CD4-positive, CD25-positive, alpha-beta regulatory T cell (primary cell): Measurements from ENCODE around the gene ENOX1. TPM values are rescaled to one million over a fixed set of nuclear protein-coding genes. Genes with fewer than 3 reads are reported as not detected.

Experiments used
- ATAC-seq, 2 donors: fragments of 150-1000 bp; cut with Tn5 transposase; one replicate each; pipeline ENCODE4 v1.10.0; 2021; ENCODE audit warnings: low read depth in 2 of 2, moderate number of reproducible peaks in 2 of 2, moderate library complexity in 1 of 2
- DNase-seq, 3 donors: peaks; one replicate each; pipeline versions ENCODE4 v3.0.0 to v3.0.0-alpha.2; 2012 to 2022; ENCODE audit warnings: mixed read lengths in 1 of 3
- H3K27ac ChIP-seq: one replicate; pipeline ENCODE4 v1.7.0; 2013; ENCODE audit warnings: mild to moderate bottlenecking, low read length; ENCODE audit not compliant: insufficient read depth, poor library complexity, severe bottlenecking
- H3K27me3 ChIP-seq: one replicate; pipeline ENCODE4 v1.7.0; 2013; ENCODE audit warnings: low read length; ENCODE audit not compliant: control insufficient read depth, insufficient read depth
- H3K36me3 ChIP-seq: one replicate; pipeline ENCODE4 v1.7.0; 2013; ENCODE audit warnings: mild to moderate bottlenecking, low read length, moderate library complexity; ENCODE audit not compliant: control insufficient read depth, insufficient read depth
- H3K4me1 ChIP-seq: 2 replicates; pipeline ENCODE4 v1.7.0; 2013; ENCODE audit warnings: mild to moderate bottlenecking, low read length; ENCODE audit not compliant: insufficient read depth, control insufficient read depth, poor library complexity, severe bottlenecking
- H3K4me3 ChIP-seq: one replicate; pipeline ENCODE4 v1.7.0; 2013; ENCODE audit warnings: low read depth, mild to moderate bottlenecking, low read length, moderate library complexity
- H3K9me3 ChIP-seq, 2 experiments: 1 replicate in 1 of 2; 2 replicates in 1 of 2; pipeline ENCODE4 v1.7.0; 2013; ENCODE audit warnings: low read length in 2 of 2, mild to moderate bottlenecking in 1 of 2, moderate library complexity in 1 of 2; ENCODE audit not compliant: control insufficient read depth in 2 of 2
- H3K27ac Mint-ChIP-seq, 3 donors: one replicate each; pipeline ENCODE4 v1.8.0; 2020 to 2022; ENCODE audit warnings: mild to moderate bottlenecking in 3 of 3, mixed read lengths in 3 of 3, moderate library complexity in 2 of 3
- H3K27me3 Mint-ChIP-seq: one replicate; pipeline ENCODE4 v1.8.0; 2022; ENCODE audit warnings: mild to moderate bottlenecking, mixed read lengths
- H3K36me3 Mint-ChIP-seq: one replicate; pipeline ENCODE4 v1.8.0; 2020; ENCODE audit warnings: mixed read lengths
- H3K4me1 Mint-ChIP-seq, 4 donors: one replicate each; pipeline ENCODE4 v1.8.0; 2020 to 2022; ENCODE audit warnings: mixed read lengths in 4 of 4, mild to moderate bottlenecking in 1 of 4
- H3K4me3 Mint-ChIP-seq, 4 donors: one replicate each; pipeline ENCODE4 v1.8.0; 2020 to 2022; ENCODE audit warnings: mild to moderate bottlenecking in 4 of 4, mixed read lengths in 4 of 4, moderate library complexity in 3 of 4
- H3K9me3 Mint-ChIP-seq, 7 donors: one replicate each; pipeline ENCODE4 v1.8.0; 2020 to 2022; ENCODE audit warnings: mixed read lengths in 7 of 7, mild to moderate bottlenecking in 3 of 7, moderate library complexity in 2 of 7
- polyA plus RNA-seq, 4 donors: library from polyadenylated mRNA; unstranded; fragments of 300-500 nt; fragmentation: Illumina TruSeq; gene quantifications; one replicate each; pipeline ENCODE4 v1.2.3, GENCODE V29; 2021
- total RNA-seq: library from RNA; stranded (reverse); gene quantifications from one replicate; pipeline ENCODE4 v1.2.3, GENCODE V29; 2022

Gene ENOX1
- total and polyA plus RNA-seq, 5 donors from 2014 or later: 0.10 TPM; not detected in 4

GRCh38 chr13:43232144-43232872 lies 554.5 kb downstream of the ENOX1 start:
- H3K27ac Mint-ChIP-seq: no peak overlapping the region
- no peaks in the 10 kb centered on the region for H3K4me1 Mint-ChIP-seq
- no peak overlapping the region for H3K27ac ChIP-seq
- H3K4me3 ChIP-seq: no peak overlapping the region
- H3K27me3 Mint-ChIP-seq: peaks cover 10% of the 10 kb centered on the region
- H3K36me3 ChIP-seq: no peaks in the 10 kb centered on the region
- no peaks in the 10 kb centered on the region for H3K36me3 Mint-ChIP-seq
- ATAC-seq: no peak
- H3K9me3 Mint-ChIP-seq: no peaks in the 10 kb centered on the region
- H3K4me1 ChIP-seq: no peaks in the 10 kb centered on the region
- H3K27me3 ChIP-seq: peaks cover 5% of the 10 kb centered on the region
- H3K9me3 ChIP-seq: peaks cover 0 to 2% of the 10 kb centered on the region in 2 experiments
- no peak for DNase-seq
- no peak overlapping the region for H3K4me3 Mint-ChIP-seq

GRCh38 chr13:43230989-43231388 lies 555.8 kb downstream of the ENOX1 start:
- Histone ChIP-seq H3K9me3 (peaks cover 0 to 2% of the 10 kb centered on the region in 2 experiments), H3K4me1 (no peaks in the 10 kb centered on the region), H3K36me3 (no peaks in the 10 kb centered on the region), H3K27me3 (peaks cover 6% of the 10 kb centered on the region), H3K4me3 (no peak overlapping the region), H3K27ac (no peak overlapping the region)
- H3K9me3 Mint-ChIP-seq: no peaks in the 10 kb centered on the region
- no peak for ATAC-seq
- H3K36me3 Mint-ChIP-seq: no peaks in the 10 kb centered on the region
- H3K4me1 Mint-ChIP-seq: no peaks in the 10 kb centered on the region
- no peak overlapping the region for H3K4me3 Mint-ChIP-seq
- DNase-seq: no peak
- H3K27ac Mint-ChIP-seq: no peak overlapping the region
- H3K27me3 Mint-ChIP-seq: peaks cover 10% of the 10 kb centered on the region

- no peak overlapping the region for H3K27ac ChIP-seq
- H3K27me3 Mint-ChIP-seq: peaks cover 10% of the 10 kb centered on the region
- DNase-seq (no peak), ATAC-seq (no peak)
- no peaks in the 10 kb centered on the region for H3K36me3 Mint-ChIP-seq
- H3K4me1 Mint-ChIP-seq: no peaks in the 10 kb centered on the region
- H3K27ac Mint-ChIP-seq: no peak overlapping the region
- H3K9me3 Mint-ChIP-seq: no peaks in the 10 kb centered on the region
- H3K4me1 ChIP-seq: no peaks in the 10 kb centered on the region
- no peak overlapping the region for H3K4me3 Mint-ChIP-seq
- H3K36me3 ChIP-seq: no peaks in the 10 kb centered on the region
- H3K9me3 ChIP-seq: peaks cover 0 to 2% of the 10 kb centered on the region in 2 experiments
- H3K4me3 ChIP-seq: no peak overlapping the region
- H3K27me3 ChIP-seq: peaks cover 6% of the 10 kb centered on the region
Observed at GRCh38 chr13:43229506-43229905, 557.3 kb downstream of the ENOX1 start.

GRCh38 chr13:43227721-43228120 lies 559.1 kb downstream of the ENOX1 start:
- no peak overlapping the region for H3K4me3 Mint-ChIP-seq
- no peak overlapping the region for H3K27ac Mint-ChIP-seq
- Histone ChIP-seq H3K4me3 (no peak overlapping the region), H3K27ac (no peak overlapping the region), H3K36me3 (no peaks in the 10 kb centered on the region), H3K9me3 (peaks cover 0 to 2% of the 10 kb centered on the region in 2 experiments), H3K27me3 (peaks cover 6% of the 10 kb centered on the region), H3K4me1 (no peaks in the 10 kb centered on the region)
- ATAC-seq: no peak
- H3K9me3 Mint-ChIP-seq: no peaks in the 10 kb centered on the region
- H3K36me3 Mint-ChIP-seq: no peaks in the 10 kb centered on the region
- DNase-seq: no peak
- H3K27me3 Mint-ChIP-seq: peaks cover 4% of the 10 kb centered on the region
- H3K4me1 Mint-ChIP-seq: no peaks in the 10 kb centered on the region

GRCh38 chr13:43223216-43223615 lies 563.6 kb downstream of the ENOX1 start:
- Mint-ChIP-seq H3K36me3 (no peaks in the 10 kb centered on the region), H3K4me1 (no peaks in the 10 kb centered on the region), H3K4me3 (no peak overlapping the region), H3K9me3 (no peaks in the 10 kb centered on the region), H3K27me3 (peaks cover 8% of the 10 kb centered on the region), H3K27ac (no peak overlapping the region)
- no peak for DNase-seq
- Histone ChIP-seq H3K27me3 (peaks cover 4% of the 10 kb centered on the region), H3K4me1 (no peaks in the 10 kb centered on the region), H3K4me3 (no peak overlapping the region), H3K9me3 (no peaks in the 10 kb centered on the region), H3K27ac (no peak overlapping the region), H3K36me3 (no peaks in the 10 kb centered on the region)
- no peak for ATAC-seq

GRCh38 chr13:43222086-43222485 lies 564.7 kb downstream of the ENOX1 start:
- no peak for ATAC-seq

GRCh38 chr13:43221611-43222010 lies 565.2 kb downstream of the ENOX1 start:
- Histone ChIP-seq H3K4me3 (no peak overlapping the region), H3K36me3 (no peaks in the 10 kb centered on the region), H3K27ac (no peak overlapping the region), H3K4me1 (no peaks in the 10 kb centered on the region), H3K27me3 (peaks cover under 1% of the 10 kb centered on the region), H3K9me3 (no peaks in the 10 kb centered on the region)
- DNase-seq: no peak
- Mint-ChIP-seq H3K4me3 (no peak overlapping the region), H3K36me3 (no peaks in the 10 kb centered on the region), H3K4me1 (no peaks in the 10 kb centered on the region), H3K9me3 (no peaks in the 10 kb centered on the region), H3K27ac (no peak overlapping the region), H3K27me3 (peaks cover 8% of the 10 kb centered on the region)
- no peak for ATAC-seq

More at GRCh38 chr13:43222086-43222485, 564.7 kb downstream of the ENOX1 start:
- no peak for DNase-seq
- H3K4me1 Mint-ChIP-seq: no peaks in the 10 kb centered on the region
- H3K4me3 Mint-ChIP-seq: no peak overlapping the region
- Histone ChIP-seq H3K9me3 (no peaks in the 10 kb centered on the region), H3K4me1 (no peaks in the 10 kb centered on the region), H3K27ac (no peak overlapping the region), H3K27me3 (peaks cover 2% of the 10 kb centered on the region), H3K36me3 (no peaks in the 10 kb centered on the region), H3K4me3 (no peak overlapping the region)
- H3K9me3 Mint-ChIP-seq: no peaks in the 10 kb centered on the region
- no peaks in the 10 kb centered on the region for H3K36me3 Mint-ChIP-seq
- H3K27me3 Mint-ChIP-seq: peaks cover 8% of the 10 kb centered on the region
- H3K27ac Mint-ChIP-seq: no peak overlapping the region
